HG03064 (cell line): ENCODE data around the gene TSPAN9.

Experiments used
- ATAC-seq: cut with Tn5 transposase; IDR thresholded peaks from one replicate; pipeline ENCODE4 v1.9.1; 2021; ENCODE audit warnings: low read depth; ENCODE audit not compliant: unreplicated experiment

Gene TSPAN9

GRCh38 chr12:3177778-3178425 lies 100.7 kb downstream of the TSPAN9 start:
- ATAC-seq: no peak

GRCh38 chr12:3178671-3179313 lies 101.6 kb downstream of the TSPAN9 start:
- ATAC-seq: no peak

GRCh38 chr12:3179731-3180130 lies 102.6 kb downstream of the TSPAN9 start:
- no peak for ATAC-seq

GRCh38 chr12:3182426-3182825 lies 105.2 kb downstream of the TSPAN9 start:
- ATAC-seq: no peak

GRCh38 chr12:3184485-3184884 lies 107.3 kb downstream of the TSPAN9 start:
- ATAC-seq: no peak

- ATAC-seq: no peak
Measured at GRCh38 chr12:3185260-3185870, 108.2 kb downstream of the TSPAN9 start.

GRCh38 chr12:3186546-3187215 lies 109.5 kb downstream of the TSPAN9 start:
- ATAC-seq: no peak

- ATAC-seq: no peak
Measured at GRCh38 chr12:3187846-3188770, 110.9 kb downstream of the TSPAN9 start.

GRCh38 chr12:3189282-3189681 lies 112.1 kb downstream of the TSPAN9 start:
- ATAC-seq: no peak

- ATAC-seq: no peak
Measured at GRCh38 chr12:3190101-3190500, 112.9 kb downstream of the TSPAN9 start.

GRCh38 chr12:3191450-3191849 lies 114.3 kb downstream of the TSPAN9 start:
- no peak for ATAC-seq

GRCh38 chr12:3192221-3192620 lies 115.0 kb downstream of the TSPAN9 start:
- no peak for ATAC-seq

- no peak for ATAC-seq
Measured at GRCh38 chr12:3193131-3193530, 116.0 kb downstream of the TSPAN9 start.

GRCh38 chr12:3193755-3194154 lies 116.6 kb downstream of the TSPAN9 start:
- ATAC-seq: no peak

- no peak for ATAC-seq
Measured at GRCh38 chr12:3195337-3195736, 118.2 kb downstream of the TSPAN9 start.

- ATAC-seq: no peak
Measured at GRCh38 chr12:3195859-3196483, 118.8 kb downstream of the TSPAN9 start.

GRCh38 chr12:3196488-3196887 lies 119.3 kb downstream of the TSPAN9 start:
- no peak for ATAC-seq

- ATAC-seq: no peak
Measured at GRCh38 chr12:3197131-3197818, 120.1 kb downstream of the TSPAN9 start.

GRCh38 chr12:3199551-3200031 lies 122.4 kb downstream of the TSPAN9 start:
- no peak for ATAC-seq
